H1 (cell line): ENCODE results near the gene NEU2. TPM values are rescaled to one million over a fixed set of nuclear protein-coding genes. Genes with fewer than 3 reads are reported as not detected.

Source experiments
- CTCF ChIA-PET: fragments of 300-600 bp; sonication (Branson Sonifier 250); formaldehyde crosslinking; loops from one replicate; lab custom pipeline; 2021; ENCODE audit not compliant: partially characterized antibody; lab: Charles Lee
- POLR2A ChIA-PET: fragments of 300-600 bp; sonication (Branson Sonifier 250); formaldehyde crosslinking; loops from one replicate; lab custom pipeline; 2021; ENCODE audit warnings: inconsistent platforms; ENCODE audit not compliant: partially characterized antibody; lab: Charles Lee
- DNase-seq, 2 experiments: peaks; one replicate each; pipeline versions ENCODE4 v3.0.0 to v3.0.0-alpha.2; 2010 to 2022; ENCODE audit warnings: low spot score in 2 of 2, low read depth in 1 of 2, mixed read lengths in 1 of 2
- FAIRE-seq: peaks from 2 replicates; lab custom pipeline; 2011; peaks lifted over from hg19 to GRCh38; lab: Jason Lieb, UNC
- H2AFZ ChIP-seq: 2 replicates; pipeline ENCODE4 v1.8.1; 2012; ENCODE audit warnings: low read length, inconsistent platforms
- H2AK5ac ChIP-seq: 2 replicates; pipeline ENCODE4 v1.6.1; 2013; ENCODE audit warnings: low read depth, low read length
- H2BK120ac ChIP-seq: replicated peaks from 2 replicates; pipeline ENCODE3; 2013; ENCODE audit warnings: low read depth, low read length, inconsistent platforms
- H2BK12ac ChIP-seq: 2 replicates; pipeline ENCODE4 v1.6.1; 2013; ENCODE audit warnings: low read depth, low read length
- H2BK15ac ChIP-seq: 2 replicates; pipeline ENCODE4 v1.6.1; 2013; ENCODE audit warnings: low read length
- H2BK20ac ChIP-seq: 2 replicates; pipeline ENCODE4 v1.6.1; 2013; ENCODE audit warnings: low read length
- H2BK5ac ChIP-seq: 2 replicates; pipeline ENCODE4 v1.6.1; 2013; ENCODE audit warnings: low read depth, low read length
- H3K14ac ChIP-seq: 2 replicates; pipeline ENCODE4 v1.6.1; 2013; ENCODE audit warnings: inconsistent platforms; ENCODE audit not compliant: insufficient read length
- H3K18ac ChIP-seq: 2 replicates; pipeline ENCODE4 v1.6.1; 2013; ENCODE audit warnings: low read length; ENCODE audit errors: extremely low read depth
- H3K23ac ChIP-seq: 2 replicates; pipeline ENCODE4 v1.6.1; 2013; ENCODE audit warnings: inconsistent platforms; ENCODE audit not compliant: insufficient read length
- H3K23me2 ChIP-seq: 2 replicates; pipeline ENCODE4 v1.6.1; 2013; ENCODE audit warnings: low read depth, low read length
- H3K27ac ChIP-seq: 2 replicates; pipeline ENCODE4 v1.6.1; 2011; ENCODE audit warnings: low read depth, low read length, inconsistent platforms
- H3K27me3 ChIP-seq, 4 experiments: replicated peaks in 1 of 4; 1 replicate in 1 of 4; 2 replicates in 3 of 4; pipeline versions ENCODE4 v1.6.1 to v1.8.1; 2011 to 2013; ENCODE audit warnings: low read length in 3 of 4, mild to moderate bottlenecking in 3 of 4, inconsistent platforms in 2 of 4, mixed read lengths in 2 of 4, moderate library complexity in 1 of 4; ENCODE audit not compliant: control insufficient read depth in 3 of 4, insufficient read depth in 3 of 4; ENCODE audit errors: extremely low read depth in 1 of 4
- H3K36me3 ChIP-seq, 4 experiments: 2 replicates each; pipeline versions ENCODE4 v1.6.1 to v1.8.1; 2011 to 2013; ENCODE audit warnings: mild to moderate bottlenecking in 4 of 4, low read length in 3 of 4, moderate library complexity in 2 of 4, control low read depth in 1 of 4, inconsistent platforms in 1 of 4; ENCODE audit not compliant: insufficient read depth in 4 of 4, control insufficient read depth in 2 of 4
- H3K4ac ChIP-seq: replicated peaks from 2 replicates; pipeline ENCODE3; 2013; ENCODE audit warnings: low read length, low read depth, mixed read lengths, inconsistent platforms; ENCODE audit not compliant: insufficient read length
- H3K4me1 ChIP-seq, 4 experiments: replicated peaks in 1 of 4; 1 replicate in 1 of 4; 2 replicates in 3 of 4; pipeline versions ENCODE4 v1.6.1 to v1.8.1; 2011 to 2013; ENCODE audit warnings: low read length in 3 of 4, inconsistent platforms in 2 of 4, mixed read lengths in 1 of 4; ENCODE audit not compliant: insufficient read depth in 4 of 4, control insufficient read depth in 3 of 4
- H3K4me2 ChIP-seq, 2 experiments: 2 replicates each; pipeline versions ENCODE4 v1.6.1 to v1.8.1; 2011 to 2013; ENCODE audit warnings: low read depth in 2 of 2, low read length in 2 of 2, control low read depth in 1 of 2, inconsistent platforms in 1 of 2, mild to moderate bottlenecking in 1 of 2; ENCODE audit not compliant: insufficient read depth in 1 of 2
- H3K4me3 ChIP-seq, 4 experiments: fragments of 200-600, 300-600 bp in 1 of 4; sonication (generic), shearing (Covaris generic), sonication (Bioruptor Twin) in 1 of 4; 2 replicates each; pipeline versions ENCODE4 v1.5.1 to v1.8.1; 2011 to 2016; ENCODE audit warnings: low read length in 4 of 4, low read depth in 3 of 4, control low read depth in 2 of 4, inconsistent platforms in 2 of 4, mild to moderate bottlenecking in 2 of 4, mixed read lengths in 1 of 4, moderate library complexity in 1 of 4; ENCODE audit not compliant: insufficient read depth in 2 of 4; ENCODE audit errors: extremely low read depth in 1 of 4
- H3K56ac ChIP-seq: replicated peaks from 2 replicates; pipeline ENCODE3; 2013; ENCODE audit warnings: low read depth, mild to moderate bottlenecking, mixed read lengths, low read length, inconsistent platforms; ENCODE audit not compliant: insufficient read length
- H3K79me1 ChIP-seq: 2 replicates; pipeline ENCODE4 v1.6.1; 2013; ENCODE audit warnings: low read depth, low read length, control low read depth
- H3K79me2 ChIP-seq, 2 experiments: 2 replicates each; pipeline versions ENCODE4 v1.6.1 to v1.8.1; 2012 to 2013; ENCODE audit warnings: low read length in 2 of 2, mild to moderate bottlenecking in 2 of 2, inconsistent platforms in 1 of 2; ENCODE audit not compliant: insufficient read depth in 2 of 2, control insufficient read depth in 1 of 2
- H3K9ac ChIP-seq, 4 experiments: replicated peaks in 1 of 4; 1 replicate in 1 of 4; 2 replicates in 3 of 4; pipeline versions ENCODE4 v1.6.1 to v1.8.1; 2011 to 2013; ENCODE audit warnings: low read depth in 3 of 4, low read length in 3 of 4, control low read depth in 2 of 4, mild to moderate bottlenecking in 2 of 4, moderate library complexity in 2 of 4, inconsistent platforms in 1 of 4; ENCODE audit errors: extremely low read depth in 1 of 4
- H3K9me3 ChIP-seq, 2 experiments: 2 replicates each; pipeline versions ENCODE4 v1.6.1 to v1.8.1; 2012 to 2013; ENCODE audit warnings: mild to moderate bottlenecking in 2 of 2, moderate library complexity in 2 of 2, control low read depth in 1 of 2, inconsistent platforms in 1 of 2, low read depth in 1 of 2, low read length in 1 of 2, mixed read lengths in 1 of 2; ENCODE audit not compliant: insufficient read depth in 2 of 2
- H4K20me1 ChIP-seq, 2 experiments: replicated peaks in 1 of 2; 2 replicates each; pipeline versions ENCODE3 to v1.8.1; 2011 to 2013; ENCODE audit warnings: inconsistent platforms in 2 of 2, low read length in 2 of 2, mild to moderate bottlenecking in 1 of 2; ENCODE audit not compliant: insufficient read depth in 2 of 2, control insufficient read depth in 1 of 2
- H4K5ac ChIP-seq: 2 replicates; pipeline ENCODE4 v1.6.1; 2013; ENCODE audit warnings: low read length, low read depth, mixed read lengths, inconsistent platforms; ENCODE audit not compliant: insufficient read length
- H4K8ac ChIP-seq: 2 replicates; pipeline ENCODE4 v1.8.0; 2013; ENCODE audit warnings: mild to moderate bottlenecking, moderate library complexity, low read length, inconsistent platforms; ENCODE audit not compliant: insufficient read depth; ENCODE audit errors: extremely low read depth
- H4K91ac ChIP-seq: replicated peaks from 2 replicates; pipeline ENCODE3; 2013; ENCODE audit warnings: low read length, mixed read lengths, inconsistent platforms; ENCODE audit not compliant: insufficient read length
- WGBS, 2 experiments: shearing (Covaris generic) in 1 of 2; methylation state at CpG; one replicate each; pipeline versions ENCODE4 v1.1.6 to v1.1.7; 2013 to 2015; ENCODE audit warnings: low lambda C conversion rate in 2 of 2, mixed read lengths in 2 of 2, inconsistent platforms in 1 of 2, low coverage in 1 of 2, missing lambda C conversion rate in 1 of 2; ENCODE audit not compliant: insufficient replicate concordance in 2 of 2, insufficient coverage in 1 of 2, insufficient read length in 1 of 2; ENCODE audit errors: extremely low coverage in 1 of 2, missing lambda C conversion rate in 1 of 2; 5-methylcytosine and 5-hydroxymethylcytosine counted together
- polyA plus RNA-seq, 7 experiments: library from polyadenylated mRNA; depleted of rRNA in 3 of 7; stranded (reverse) in 5 of 7; unstranded in 2 of 7; fragments of >200 nt in 5 of 7; fragments of 200-250 nt in 2 of 7; gene quantifications; 1 replicate in 5 of 7; 2 replicates in 1 of 7; 4 replicates in 1 of 7; pipeline versions ENCODE4 v1.2.1 to v1.2.3, GENCODE V29; 2011 to 2013; ENCODE audit warnings: missing spikeins in 2 of 7, mixed read lengths in 2 of 7
- total RNA-seq: library from RNA; stranded (reverse); fragmentation: NEBNext Ultra II Directional; extraction: Animal tissue kit (Norgen Biotek cat#: 25700); gene quantifications from 2 replicates; pipeline ENCODE4 v1.2.1, GENCODE V29; 2021

NEU2 gene
- total and polyA plus RNA-seq, 2 of the 8 experiments (the other 6 are each of a cell fraction or from before 2014, with no cell fraction given): 0.12 TPM; not detected in 1

DNA sequence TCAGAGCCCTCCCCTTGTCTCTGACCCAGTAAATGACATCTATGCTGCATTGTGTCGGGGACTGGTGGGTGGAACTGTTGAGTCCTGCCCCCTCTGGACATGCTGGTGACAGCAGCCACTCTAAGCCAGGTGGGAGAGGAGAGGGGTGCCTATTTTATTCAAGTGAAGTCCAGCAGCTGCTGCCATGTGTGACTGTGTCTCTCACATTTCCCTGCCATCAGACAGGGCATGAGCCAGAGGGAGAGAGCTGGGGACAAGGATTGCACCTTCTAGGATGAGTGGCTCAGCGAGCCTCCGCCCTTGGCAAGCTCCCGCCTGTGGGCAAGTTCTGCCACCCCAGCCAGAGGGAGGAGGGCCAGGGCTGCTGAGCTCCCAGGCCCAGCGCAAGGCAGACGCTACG, 33.1 kb upstream of the NEU2 start:
- Histone ChIP-seq H3K23me2 (no peaks in the 10 kb centered on the region), H4K91ac (no peak overlapping the region), H3K27me3 (no peaks in the 10 kb centered on the region), H2BK20ac (no peak overlapping the region), H3K79me2 (no peaks in the 10 kb centered on the region), H3K27ac (no peak overlapping the region), H3K4me3 (no peak overlapping the region), H3K79me1 (no peaks in the 10 kb centered on the region), H2BK15ac (no peak overlapping the region), H3K4me2 (no peak overlapping the region), H3K36me3 (no peaks in the 10 kb centered on the region), H2BK120ac (no peak overlapping the region), H4K5ac (no peak overlapping the region), H3K23ac (no peak overlapping the region), H3K9me3 (no peaks in the 10 kb centered on the region), H3K4ac (no peak overlapping the region), H3K4me1 (no peaks in the 10 kb centered on the region; a peak in 1 of 7 replicates), H4K20me1 (no peaks in the 10 kb centered on the region), H2BK12ac (no peak overlapping the region), H3K14ac (no peak overlapping the region), H3K18ac (no peak overlapping the region), H2AFZ (no peak overlapping the region), H3K56ac (no peak overlapping the region), H2AK5ac (no peak overlapping the region), H3K9ac (no peak overlapping the region), H4K8ac (no peak overlapping the region), H2BK5ac (no peak overlapping the region)
- ChIA-PET CTCF (interaction anchor here (0.7 to 4.4 kb wide), 11 partner anchors 9 to 124 kb away, joined by 3 to 13 read pairs (median 3); partner anchors contain the start of gene NGEF), POLR2A (interaction anchor here (0.6 kb wide), 1 partner anchor 33 kb away, joined by 3 read pairs; no protein-coding TSS in a partner anchor)
- WGBS, 2 experiments: 87% methylated on average over 7 of the region's 7 CpGs; no CpG with 5 or more reads in 1 of the 2 experiments
- FAIRE-seq (no peak), DNase-seq (no peak)
